HepG2 (cell line): ENCODE results near the gene CELF2. TPM values are rescaled to one million over a fixed set of nuclear protein-coding genes. Genes with fewer than 3 reads are reported as not detected.

Experiments used
- ATAC-seq: fragments of 200-7000 bp; cut with Tn5 transposase; 3 replicates; pipeline ENCODE4 v1.9.1; 2020; ENCODE audit warnings: mild to moderate bottlenecking, moderate library complexity
- BruUV-seq: library from RNA; stranded (reverse); fragments of 400-500 nt; replicated peaks from 2 replicates; lab custom pipeline; 2021; lab: Mats Ljungman, UMichigan
- CTCF ChIA-PET: fragments of 300-600 bp; formaldehyde crosslinking; extraction: SDS; loops from one replicate; lab custom pipeline; 2021; ENCODE audit warnings: low total read pairs, inconsistent platforms, low intra/inter-chr PET ratio; lab: Yijun Ruan, JAX
- POLR2A ChIA-PET: fragments of 350-600 bp; sonication (Branson Sonifier 250); formaldehyde crosslinking; loops from one replicate; lab custom pipeline; 2020; ENCODE audit warnings: antibody characterized with exemption, inconsistent platforms; lab: Yijun Ruan, JAX
- DNase-seq: peaks from one replicate; pipeline ENCODE4 v3.0.0-alpha.2; 2015; ENCODE audit warnings: low spot score
- FAIRE-seq: peaks from 3 replicates; lab custom pipeline; 2011; peaks lifted over from hg19 to GRCh38; lab: Jason Lieb, UNC
- H2AFZ ChIP-seq: one replicate; pipeline ENCODE4 v1.6.1; 2011; ENCODE audit warnings: low read length, inconsistent platforms
- H3K27ac ChIP-seq: fragments of 300-600 bp; 3 replicates; pipeline ENCODE4 v1.8.0; 2011; ENCODE audit warnings: mixed run types, mild to moderate bottlenecking, mixed read lengths, low read length, inconsistent platforms; ENCODE audit not compliant: insufficient read depth; ENCODE audit errors: extremely low read length
- H3K27me3 ChIP-seq, 2 experiments: fragments of 200-600 bp in 1 of 2; 2 replicates in 1 of 2; 3 replicates in 1 of 2; pipeline versions ENCODE4 v1.6.0 to v1.8.0; 2011; ENCODE audit warnings: low read length in 2 of 2, mild to moderate bottlenecking in 2 of 2, moderate library complexity in 2 of 2, inconsistent platforms in 1 of 2; ENCODE audit not compliant: insufficient read depth in 2 of 2, control insufficient read depth in 1 of 2
- H3K36me3 ChIP-seq, 2 experiments: fragments of 200-600 bp in 1 of 2; replicated peaks in 1 of 2; 2 replicates in 1 of 2; 3 replicates in 1 of 2; pipeline versions ENCODE4 v1.5.1 to v1.8.0; 2011; ENCODE audit warnings: low read length in 2 of 2, inconsistent platforms in 1 of 2; ENCODE audit not compliant: insufficient read depth in 2 of 2, control insufficient read depth in 1 of 2
- H3K4me1 ChIP-seq: 2 replicates; pipeline ENCODE4 v1.5.1; 2012; ENCODE audit warnings: low read length, inconsistent platforms; ENCODE audit not compliant: insufficient read depth
- H3K4me2 ChIP-seq: 2 replicates; pipeline ENCODE4 v1.6.0; 2011; ENCODE audit warnings: low read depth, low read length, inconsistent platforms
- H3K4me3 ChIP-seq, 3 experiments: fragments of 200-600 bp in 1 of 3; sonication (generic), shearing (Covaris generic) in 1 of 3; replicated peaks in 1 of 3; 2 replicates each; pipeline ENCODE4 v1.5.1; 2011 to 2016; ENCODE audit warnings: low read length in 3 of 3, inconsistent platforms in 2 of 3, low read depth in 2 of 3, mild to moderate bottlenecking in 2 of 3, control low read depth in 1 of 3, mixed read lengths in 1 of 3; ENCODE audit not compliant: insufficient read depth in 1 of 3
- H3K79me2 ChIP-seq: one replicate; pipeline ENCODE4 v1.6.1; 2011; ENCODE audit warnings: low read length, inconsistent platforms; ENCODE audit not compliant: insufficient read depth
- H3K9ac ChIP-seq: 2 replicates; pipeline ENCODE4 v1.6.0; 2011; ENCODE audit warnings: mild to moderate bottlenecking, low read depth, low read length, inconsistent platforms; ENCODE audit not compliant: insufficient read depth
- H3K9me3 ChIP-seq: 2 replicates; pipeline ENCODE4 v1.5.1; 2012; ENCODE audit warnings: mild to moderate bottlenecking, low read length
- H4K20me1 ChIP-seq: 2 replicates; pipeline ENCODE4 v1.6.0; 2011; ENCODE audit warnings: inconsistent platforms, mild to moderate bottlenecking, low read length, moderate library complexity; ENCODE audit not compliant: insufficient read depth
- HMG20A ChIP-seq: IDR thresholded peaks from 2 replicates; pipeline ENCODE4 v1.6.1; 2016; ENCODE audit warnings: borderline replicate concordance
- MXI1 ChIP-seq: IDR thresholded peaks from 3 replicates; pipeline ENCODE4 v1.6.1; 2012; ENCODE audit warnings: low read depth, low read length, inconsistent platforms, borderline replicate concordance
- TGIF2 ChIP-seq: IDR thresholded peaks from 2 replicates; pipeline ENCODE4 v1.6.1; 2016; ENCODE audit warnings: control low read depth, missing compliant biosample characterization
- THAP11 ChIP-seq: IDR thresholded peaks from 2 replicates; pipeline ENCODE4 v1.6.1; 2016; ENCODE audit warnings: missing biosample characterization, missing genetic modification reagents
- ZBTB7A ChIP-seq: sonication (generic); formaldehyde crosslinking; IDR thresholded peaks from 2 replicates; pipeline ENCODE4 v1.8.0; 2022; ENCODE audit warnings: mild to moderate bottlenecking, missing genetic modification reagents
- ZNF251 ChIP-seq: sonication (generic); formaldehyde crosslinking; IDR thresholded peaks from 2 replicates; pipeline ENCODE4 v1.9.0; 2021; ENCODE audit warnings: mild to moderate bottlenecking, missing genetic modification reagents
- ZNF329 ChIP-seq: sonication (generic); formaldehyde crosslinking; IDR thresholded peaks from 2 replicates; pipeline ENCODE4 v1.9.0; 2021; ENCODE audit warnings: low read depth, mild to moderate bottlenecking, missing genetic modification reagents
- ZNF331 ChIP-seq: sonication (generic); formaldehyde crosslinking; IDR thresholded peaks from 2 replicates; pipeline ENCODE4 v1.4.0; 2020; ENCODE audit warnings: missing genetic modification reagents
- ZNF839 ChIP-seq: sonication (generic); formaldehyde crosslinking; IDR thresholded peaks from 2 replicates; pipeline ENCODE4 v1.4.0; 2020; ENCODE audit warnings: missing genetic modification reagents, mild to moderate bottlenecking, borderline replicate concordance
- WGBS: methylation state at CpG from one replicate; pipeline ENCODE4 v1.1.6; 2017; ENCODE audit warnings: low lambda C conversion rate; 5-methylcytosine and 5-hydroxymethylcytosine counted together
- in situ Hi-C: cut with HindIII; loops from 2 replicates; pipeline ENCODE4 v1.10.0; 2017; ENCODE audit warnings: low pct_unique_long_range_greater_than_20kb; ENCODE audit not compliant: extremely low pct_ligation_motif_present
- intact Hi-C: fragments of 100-400 bp; cut with micrococcal nuclease; formaldehyde crosslinking; loops from one replicate; pipeline ENCODE4 v1.10.0; 2022; ENCODE audit not compliant: unreplicated experiment
- polyA plus RNA-seq, 8 experiments: library from polyadenylated mRNA; depleted of rRNA in 3 of 8; stranded (reverse) in 7 of 8; unstranded in 1 of 8; fragments of >200 nt; fragmentation: Illumina TruSeq in 4 of 8; extraction: Trizol in 4 of 8; gene quantifications; 2 replicates each; pipeline versions ENCODE4 v1.2.1 to v1.2.3, GENCODE V29; 2011 to 2016; ENCODE audit warnings: low read depth in 4 of 8, missing spikeins in 1 of 8, mixed read lengths in 1 of 8; ENCODE audit not compliant: insufficient read depth in 1 of 8
- total RNA-seq, 5 experiments: library from RNA; depleted of rRNA; stranded (reverse); fragments of >200 nt; fragmentation: Illumina TruSeq; extraction: Trizol; gene quantifications; 2 replicates each; pipeline ENCODE4 v1.2.3, GENCODE V29; 2016; ENCODE audit warnings: low read depth in 1 of 5
- TF ChIP-seq, protein P1 (sequence below): sonication (generic); formaldehyde crosslinking; IDR thresholded peaks from 2 replicates; pipeline ENCODE4 v1.5.1; 2020; ENCODE audit warnings: mild to moderate bottlenecking, missing genetic modification reagents, borderline replicate concordance
- TF ChIP-seq, protein P2 (sequence below): sonication (generic); formaldehyde crosslinking; IDR thresholded peaks from 2 replicates; pipeline ENCODE4 v1.4.0; 2020; ENCODE audit warnings: missing genetic modification reagents
- TF ChIP-seq, protein P3 (sequence below): sonication (generic); formaldehyde crosslinking; IDR thresholded peaks from 2 replicates; pipeline ENCODE4 v1.4.0; 2020; ENCODE audit warnings: missing genetic modification reagents

The CELF2 gene
- total and polyA plus RNA-seq, 2 of the 13 experiments (the other 11 are each of a cell fraction or from before 2014, with no cell fraction given): not detected

DNA sequence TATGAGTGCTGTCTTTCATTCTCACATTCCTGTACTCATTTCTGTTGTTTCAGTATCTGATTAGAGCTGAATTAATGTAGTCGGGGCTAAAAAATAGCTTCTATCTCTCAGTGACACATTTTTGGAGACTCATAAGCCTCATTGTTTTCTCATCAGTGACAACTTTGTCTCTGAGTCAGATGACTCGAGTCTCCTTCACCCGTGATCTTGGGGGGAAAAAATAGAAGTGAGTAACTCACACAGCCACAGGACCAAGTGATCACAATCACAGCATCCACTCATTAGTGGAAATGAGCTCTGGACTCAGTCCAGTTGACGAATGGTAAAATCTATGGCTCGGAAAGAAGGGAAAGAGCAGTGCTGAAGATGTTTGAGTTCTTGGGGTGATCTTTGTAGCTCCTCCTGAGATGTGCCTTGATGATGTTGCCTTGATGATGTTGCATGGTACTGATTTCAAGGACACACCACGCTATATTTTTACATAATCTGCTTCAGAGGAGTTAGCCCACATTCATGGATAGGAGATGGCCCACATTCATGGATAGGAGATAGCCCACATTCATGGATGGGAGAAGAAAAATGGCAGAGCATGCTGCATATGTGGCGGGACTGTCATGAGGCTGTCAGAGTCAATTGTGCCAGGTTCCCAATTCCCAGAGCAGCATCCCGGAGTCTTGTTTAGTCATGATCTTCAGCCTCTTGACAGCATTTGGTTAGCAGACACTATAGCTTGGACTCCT lies 214.7 kb downstream of the CELF2 start:
- no peaks in the 10 kb centered on the region for H3K36me3 ChIP-seq
- FAIRE-seq: no peak
- no TSS peak for BruUV-seq
- no peak overlapping the region for H3K4me2 ChIP-seq
- H3K79me2 ChIP-seq: no peaks in the 10 kb centered on the region
- H3K4me3 ChIP-seq: no peak overlapping the region
- TF ChIP-seq, protein P1, sequence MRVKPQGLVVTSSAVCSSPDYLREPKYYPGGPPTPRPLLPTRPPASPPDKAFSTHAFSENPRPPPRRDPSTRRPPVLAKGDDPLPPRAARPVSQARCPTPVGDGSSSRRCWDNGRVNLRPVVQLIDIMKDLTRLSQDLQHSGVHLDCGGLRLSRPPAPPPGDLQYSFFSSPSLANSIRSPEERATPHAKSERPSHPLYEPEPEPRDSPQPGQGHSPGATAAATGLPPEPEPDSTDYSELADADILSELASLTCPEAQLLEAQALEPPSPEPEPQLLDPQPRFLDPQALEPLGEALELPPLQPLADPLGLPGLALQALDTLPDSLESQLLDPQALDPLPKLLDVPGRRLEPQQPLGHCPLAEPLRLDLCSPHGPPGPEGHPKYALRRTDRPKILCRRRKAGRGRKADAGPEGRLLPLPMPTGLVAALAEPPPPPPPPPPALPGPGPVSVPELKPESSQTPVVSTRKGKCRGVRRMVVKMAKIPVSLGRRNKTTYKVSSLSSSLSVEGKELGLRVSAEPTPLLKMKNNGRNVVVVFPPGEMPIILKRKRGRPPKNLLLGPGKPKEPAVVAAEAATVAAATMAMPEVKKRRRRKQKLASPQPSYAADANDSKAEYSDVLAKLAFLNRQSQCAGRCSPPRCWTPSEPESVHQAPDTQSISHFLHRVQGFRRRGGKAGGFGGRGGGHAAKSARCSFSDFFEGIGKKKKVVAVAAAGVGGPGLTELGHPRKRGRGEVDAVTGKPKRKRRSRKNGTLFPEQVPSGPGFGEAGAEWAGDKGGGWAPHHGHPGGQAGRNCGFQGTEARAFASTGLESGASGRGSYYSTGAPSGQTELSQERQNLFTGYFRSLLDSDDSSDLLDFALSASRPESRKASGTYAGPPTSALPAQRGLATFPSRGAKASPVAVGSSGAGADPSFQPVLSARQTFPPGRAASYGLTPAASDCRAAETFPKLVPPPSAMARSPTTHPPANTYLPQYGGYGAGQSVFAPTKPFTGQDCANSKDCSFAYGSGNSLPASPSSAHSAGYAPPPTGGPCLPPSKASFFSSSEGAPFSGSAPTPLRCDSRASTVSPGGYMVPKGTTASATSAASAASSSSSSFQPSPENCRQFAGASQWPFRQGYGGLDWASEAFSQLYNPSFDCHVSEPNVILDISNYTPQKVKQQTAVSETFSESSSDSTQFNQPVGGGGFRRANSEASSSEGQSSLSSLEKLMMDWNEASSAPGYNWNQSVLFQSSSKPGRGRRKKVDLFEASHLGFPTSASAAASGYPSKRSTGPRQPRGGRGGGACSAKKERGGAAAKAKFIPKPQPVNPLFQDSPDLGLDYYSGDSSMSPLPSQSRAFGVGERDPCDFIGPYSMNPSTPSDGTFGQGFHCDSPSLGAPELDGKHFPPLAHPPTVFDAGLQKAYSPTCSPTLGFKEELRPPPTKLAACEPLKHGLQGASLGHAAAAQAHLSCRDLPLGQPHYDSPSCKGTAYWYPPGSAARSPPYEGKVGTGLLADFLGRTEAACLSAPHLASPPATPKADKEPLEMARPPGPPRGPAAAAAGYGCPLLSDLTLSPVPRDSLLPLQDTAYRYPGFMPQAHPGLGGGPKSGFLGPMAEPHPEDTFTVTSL (CRISPR knock-in tag): no peak
- TF ChIP-seq MXI1 (no peak), THAP11 (CRISPR knock-in tag) (no peak), ZNF251 (CRISPR knock-in tag) (no peak), ZNF331 (CRISPR knock-in tag) (no peak), TGIF2 (CRISPR knock-in tag) (no peak), HMG20A (CRISPR knock-in tag) (no peak), ZNF329 (CRISPR knock-in tag) (no peak), ZBTB7A (CRISPR knock-in tag) (no peak), ZNF839 (no peak)
- TF ChIP-seq, protein P2, sequence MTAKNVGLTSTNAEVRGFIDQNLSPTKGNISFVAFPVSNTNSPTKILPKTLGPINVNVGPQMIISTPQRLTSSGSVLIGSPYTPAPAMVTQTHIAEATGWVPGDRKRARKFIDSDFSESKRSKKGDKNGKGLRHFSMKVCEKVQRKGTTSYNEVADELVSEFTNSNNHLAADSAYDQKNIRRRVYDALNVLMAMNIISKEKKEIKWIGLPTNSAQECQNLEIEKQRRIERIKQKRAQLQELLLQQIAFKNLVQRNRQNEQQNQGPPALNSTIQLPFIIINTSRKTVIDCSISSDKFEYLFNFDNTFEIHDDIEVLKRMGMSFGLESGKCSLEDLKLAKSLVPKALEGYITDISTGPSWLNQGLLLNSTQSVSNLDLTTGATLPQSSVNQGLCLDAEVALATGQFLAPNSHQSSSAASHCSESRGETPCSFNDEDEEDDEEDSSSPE (CRISPR knock-in tag): no peak
- TF ChIP-seq, protein P3, sequence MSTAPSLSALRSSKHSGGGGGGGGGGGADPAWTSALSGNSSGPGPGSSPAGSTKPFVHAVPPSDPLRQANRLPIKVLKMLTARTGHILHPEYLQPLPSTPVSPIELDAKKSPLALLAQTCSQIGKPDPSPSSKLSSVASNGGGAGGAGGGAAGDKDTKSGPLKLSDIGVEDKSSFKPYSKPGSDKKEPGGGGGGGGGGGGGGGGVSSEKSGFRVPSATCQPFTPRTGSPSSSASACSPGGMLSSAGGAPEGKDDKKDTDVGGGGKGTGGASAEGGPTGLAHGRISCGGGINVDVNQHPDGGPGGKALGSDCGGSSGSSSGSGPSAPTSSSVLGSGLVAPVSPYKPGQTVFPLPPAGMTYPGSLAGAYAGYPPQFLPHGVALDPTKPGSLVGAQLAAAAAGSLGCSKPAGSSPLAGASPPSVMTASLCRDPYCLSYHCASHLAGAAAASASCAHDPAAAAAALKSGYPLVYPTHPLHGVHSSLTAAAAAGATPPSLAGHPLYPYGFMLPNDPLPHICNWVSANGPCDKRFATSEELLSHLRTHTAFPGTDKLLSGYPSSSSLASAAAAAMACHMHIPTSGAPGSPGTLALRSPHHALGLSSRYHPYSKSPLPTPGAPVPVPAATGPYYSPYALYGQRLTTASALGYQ (CRISPR knock-in tag): no peak
- H3K9me3 ChIP-seq: no peaks in the 10 kb centered on the region
- 13% methylated on average over 8 of the region's 8 CpGs for WGBS
- in situ Hi-C loops (no loop called here), intact Hi-C loops (no loop called here)
- no peak for DNase-seq
- ChIA-PET POLR2A (no interaction called here), CTCF (no interaction called here)
- no peak overlapping the region for H2AFZ ChIP-seq
- no peaks in the 10 kb centered on the region for H3K4me1 ChIP-seq
- H3K9ac ChIP-seq: no peak overlapping the region
- no peak overlapping the region for H3K27ac ChIP-seq
- ATAC-seq: no peak
- H4K20me1 ChIP-seq: no peaks in the 10 kb centered on the region
- peaks cover 2 to 17% of the 10 kb centered on the region in 2 experiments; a peak in 2 of 5 replicates for H3K27me3 ChIP-seq
